GM21825 (cell line): ENCODE data around the gene ANGEL1.
A peak's percentile ranks its signal among the peaks of the same experiment; 100 is the strongest.

Experiments
- ATAC-seq: cut with Tn5 transposase; IDR thresholded peaks from one replicate; pipeline ENCODE4 v1.9.1; 2021; ENCODE audit warnings: mild to moderate bottlenecking, moderate library complexity; ENCODE audit not compliant: unreplicated experiment

Gene ANGEL1

GRCh38 chr14:76767681-76768656 is 44.7 kb downstream of the ANGEL1 start:
- peak; percentile 94 for ATAC-seq

GRCh38 chr14:76765461-76765931 is 47.2 kb downstream of the ANGEL1 start:
- ATAC-seq = no peak

DNA sequence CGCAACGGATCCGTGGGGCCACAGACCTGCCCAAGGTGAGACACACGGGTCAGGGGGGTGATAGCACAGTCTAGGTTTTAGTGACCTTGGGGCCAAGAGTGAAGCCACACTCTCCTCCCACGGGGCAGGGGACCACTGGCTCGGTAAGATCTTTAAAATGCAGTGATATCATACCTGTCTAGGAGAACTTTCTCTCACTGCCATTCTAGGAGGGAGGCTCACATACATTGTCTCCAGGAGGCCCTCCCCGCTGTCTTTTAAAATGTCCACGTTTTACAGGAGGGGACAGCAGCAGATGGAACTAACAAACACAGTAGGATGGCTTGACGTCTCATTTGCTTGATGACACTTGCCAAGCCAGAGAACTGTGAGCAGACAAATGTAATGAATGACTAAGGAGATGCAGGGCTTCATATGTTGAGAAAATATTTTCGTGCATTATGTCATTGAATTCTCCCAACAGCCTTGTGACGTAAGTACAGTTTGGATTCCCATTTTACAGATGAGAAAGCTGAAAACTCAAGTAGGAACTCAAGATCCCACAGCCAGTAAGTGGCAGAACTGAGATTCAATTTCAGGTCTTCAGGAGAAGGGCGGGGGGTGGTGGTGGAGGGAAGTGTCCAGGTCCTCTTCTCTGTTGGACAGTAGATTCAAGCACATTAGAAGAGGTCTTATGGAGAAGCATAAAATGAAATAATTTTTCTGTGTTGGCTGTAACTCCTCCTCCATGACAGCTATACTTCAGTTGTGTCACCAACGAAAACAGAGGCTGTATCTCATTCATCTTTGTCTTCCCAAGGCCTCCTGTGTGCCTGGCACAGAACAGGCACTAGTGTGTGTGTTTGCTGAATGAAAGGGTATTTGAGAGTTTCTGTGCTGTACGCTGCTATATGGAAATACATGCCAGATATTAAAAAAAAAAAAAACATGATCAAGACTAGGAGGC is 49.3 kb downstream of the ANGEL1 start:
- ATAC-seq = no peak

GRCh38 chr14:76762411-76763095 is 50.1 kb downstream of the ANGEL1 start:
- no peak for ATAC-seq

DNA sequence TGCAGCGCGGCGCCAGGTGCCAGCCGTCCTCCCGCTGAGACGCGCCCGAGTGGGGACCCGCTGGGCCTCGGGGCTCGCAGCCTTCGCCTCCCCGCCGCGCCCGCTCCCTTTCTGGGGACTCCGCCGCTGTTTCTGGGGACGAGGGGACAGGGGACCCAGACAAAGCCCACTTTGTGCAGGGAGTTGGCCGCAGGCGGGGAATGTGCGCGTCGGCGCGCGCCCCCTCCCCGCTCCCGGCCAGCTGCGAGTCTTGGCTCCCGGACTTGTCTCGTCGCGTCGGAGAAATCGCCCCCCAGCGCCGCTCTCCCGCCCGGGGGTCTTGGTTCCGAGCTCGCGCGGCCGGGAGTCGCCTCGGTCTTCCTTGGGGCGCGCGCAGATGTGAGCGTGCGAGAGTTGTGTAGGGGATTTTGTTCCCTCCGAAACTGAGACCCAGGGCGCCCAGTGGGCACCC is 50.7 kb downstream of the ANGEL1 start:
- ATAC-seq = no peak

GRCh38 chr14:76761136-76761959 is 51.3 kb downstream of the ANGEL1 start, which contains the start of gene VASH1:
VASH1 (plus strand) TSS chr14:76761468; CDS start chr14:76762822, 1,354 bp downstream.
- peak; percentile 73 for ATAC-seq

GRCh38 chr14:76760331-76761135 is 52.1 kb downstream of the ANGEL1 start:
- ATAC-seq = no peak

GRCh38 chr14:76759589-76759988 is 53.1 kb downstream of the ANGEL1 start:
- ATAC-seq = no peak

DNA sequence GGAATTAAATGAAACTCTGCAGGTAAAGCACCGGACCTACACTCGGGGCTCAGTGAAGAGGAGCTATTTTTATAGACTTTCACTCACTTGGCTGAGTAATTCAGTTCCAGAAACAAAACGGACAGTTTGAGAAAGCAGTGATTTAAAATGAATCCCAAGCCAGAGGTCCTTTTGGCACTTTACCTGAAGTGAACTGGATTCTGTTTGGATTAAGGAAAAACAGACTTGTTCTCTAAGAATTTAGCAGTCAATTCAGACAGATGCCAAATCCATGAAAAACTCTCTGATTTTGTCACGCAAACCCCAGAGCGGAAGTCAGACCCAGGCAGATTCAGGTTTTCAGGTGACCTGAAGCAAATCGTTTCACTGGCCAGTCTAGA is 56.3 kb downstream of the ANGEL1 start:
- no peak for ATAC-seq

- ATAC-seq = no peak
These were observed 56.9 kb downstream of the ANGEL1 start for GRCh38 chr14:76755610-76756370.

DNA sequence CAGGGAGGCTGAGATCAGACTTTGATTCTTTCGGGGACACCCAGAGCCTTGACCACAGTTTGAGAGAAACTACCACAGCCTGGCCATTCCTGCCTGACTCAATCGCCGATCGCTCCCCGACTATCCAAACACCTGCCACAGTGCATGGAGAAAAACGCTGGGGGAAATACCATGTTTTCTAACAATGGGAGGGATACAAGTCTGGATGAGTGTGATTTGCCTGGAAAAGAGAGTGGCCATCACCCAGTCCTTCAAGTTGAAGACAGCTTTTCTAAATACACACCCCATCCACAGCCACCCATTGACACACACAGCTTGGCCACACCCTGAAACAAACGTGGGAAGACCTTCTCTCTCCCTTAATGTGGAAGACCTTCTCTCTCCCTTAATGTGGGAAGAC is 58.1 kb downstream of the ANGEL1 start:
- ATAC-seq = no peak

DNA sequence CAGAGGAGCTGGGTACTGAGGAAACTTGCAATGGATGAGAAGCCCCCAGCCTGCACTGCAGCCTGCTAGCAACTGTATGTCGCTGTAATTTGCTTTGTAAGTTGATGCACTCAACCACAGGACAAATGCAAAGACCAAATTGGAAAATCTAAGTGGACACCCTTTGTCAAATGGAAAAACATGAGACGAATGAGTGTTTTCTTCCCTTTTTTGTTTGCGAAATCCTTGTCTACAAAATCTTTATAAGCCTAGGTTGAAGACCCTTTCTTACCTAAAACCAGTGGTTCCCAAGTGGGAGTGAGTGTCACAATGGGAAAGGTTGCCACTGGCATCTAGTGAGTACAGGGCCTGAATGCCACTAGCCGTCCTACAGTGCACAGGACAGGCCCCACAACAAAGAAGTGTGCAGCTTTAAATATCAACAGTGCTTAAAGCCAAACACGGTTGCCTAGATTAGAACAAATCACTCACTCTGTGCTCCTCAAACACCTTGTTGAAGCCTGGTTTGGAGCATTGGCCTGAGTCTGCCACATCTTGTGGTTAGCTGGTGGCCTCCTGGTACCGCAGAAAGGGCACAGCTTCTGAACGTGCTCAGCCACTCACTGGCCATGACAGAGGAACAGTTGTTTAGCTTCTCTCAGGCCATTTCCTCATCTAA is 59.0 kb downstream of the ANGEL1 start:
- no peak for ATAC-seq

DNA sequence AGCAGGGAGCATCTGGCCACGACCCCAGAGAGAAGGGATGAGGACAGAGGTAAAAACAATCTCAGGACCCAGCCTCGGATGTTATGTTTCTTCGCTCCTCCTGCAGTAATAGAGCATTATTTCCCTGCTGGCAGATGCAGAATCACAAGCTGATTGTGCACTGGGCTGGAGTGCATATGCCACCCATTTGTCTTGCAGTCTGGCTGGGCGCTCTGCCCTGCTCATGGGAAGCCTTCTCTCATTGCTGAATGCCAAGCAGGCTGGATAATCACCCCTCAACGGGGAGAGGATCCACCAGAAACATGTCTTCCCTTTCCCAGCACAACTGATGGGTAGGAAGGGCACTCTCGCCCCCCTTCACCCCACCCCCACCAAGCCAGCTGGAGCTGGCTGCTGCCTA is 59.9 kb downstream of the ANGEL1 start:
- no peak for ATAC-seq

DNA sequence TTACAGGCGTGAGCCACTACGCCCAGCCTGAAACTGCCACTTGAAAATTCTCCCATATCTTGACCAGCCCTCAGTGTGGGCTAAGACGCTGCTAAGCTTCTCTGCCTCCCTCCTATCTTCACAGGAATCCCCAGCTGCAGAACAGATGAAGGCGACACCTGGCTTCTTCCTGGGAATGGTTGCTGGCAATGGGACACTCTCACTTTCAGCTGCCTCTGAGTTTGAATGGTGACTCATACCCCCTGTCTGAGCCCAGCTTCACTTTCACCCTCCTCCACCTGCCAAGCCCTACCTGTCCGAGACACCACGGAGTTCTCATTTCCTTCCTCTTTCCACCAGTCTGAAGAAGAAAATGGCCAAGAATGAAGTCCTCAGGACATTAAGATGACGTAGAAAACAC is 69.7 kb downstream of the ANGEL1 start:
- no peak for ATAC-seq

DNA sequence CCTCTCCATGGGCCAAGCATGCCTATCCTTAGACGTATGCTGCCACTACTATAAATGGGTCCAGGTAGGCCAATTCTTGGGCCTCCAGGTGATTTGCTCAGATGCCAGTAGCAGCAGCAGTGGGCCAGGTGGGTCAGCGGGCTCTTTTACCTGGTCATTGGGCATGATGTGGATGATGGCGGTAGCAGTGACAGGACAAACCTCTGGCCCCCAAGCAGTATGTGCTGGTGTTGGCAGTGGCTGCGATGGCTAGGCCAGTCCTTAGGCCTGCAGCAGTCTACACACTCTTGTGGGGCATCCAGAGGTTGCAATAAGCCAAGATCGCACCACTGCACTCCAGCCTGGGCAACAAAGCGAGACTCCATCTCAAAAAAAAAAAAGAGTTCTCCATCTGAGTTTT is 70.5 kb downstream of the ANGEL1 start:
- ATAC-seq = no peak

DNA sequence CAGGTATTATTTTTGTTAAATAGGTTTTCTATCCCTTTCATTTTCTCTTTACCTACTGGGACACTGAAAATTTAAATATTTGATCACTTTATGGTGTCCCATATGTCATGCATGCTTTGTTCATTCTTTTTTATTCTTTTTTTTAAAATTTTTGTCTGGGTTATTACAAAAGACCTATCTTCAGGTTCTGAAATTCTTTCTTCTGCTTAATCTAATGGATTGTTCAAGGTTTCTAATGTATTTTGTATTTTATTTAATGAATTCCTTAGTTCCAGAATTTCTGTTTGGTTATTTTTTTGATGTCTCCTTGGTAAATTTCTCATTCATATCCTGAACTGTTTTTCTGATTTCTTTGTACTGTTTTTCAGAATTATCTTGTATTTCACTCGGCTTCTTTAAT is 71.6 kb downstream of the ANGEL1 start:
- no peak for ATAC-seq
